ENCODE measurements around the gene APP. TPM values are rescaled to one million over a fixed set of nuclear protein-coding genes. Genes with fewer than 3 reads are reported as not detected.

APP gene
- total and polyA plus RNA-seq, 2 of the 13 experiments (the other 11 are each of a cell fraction or from before 2014, with no cell fraction given) = 70.6 to 262 TPM

DNA sequence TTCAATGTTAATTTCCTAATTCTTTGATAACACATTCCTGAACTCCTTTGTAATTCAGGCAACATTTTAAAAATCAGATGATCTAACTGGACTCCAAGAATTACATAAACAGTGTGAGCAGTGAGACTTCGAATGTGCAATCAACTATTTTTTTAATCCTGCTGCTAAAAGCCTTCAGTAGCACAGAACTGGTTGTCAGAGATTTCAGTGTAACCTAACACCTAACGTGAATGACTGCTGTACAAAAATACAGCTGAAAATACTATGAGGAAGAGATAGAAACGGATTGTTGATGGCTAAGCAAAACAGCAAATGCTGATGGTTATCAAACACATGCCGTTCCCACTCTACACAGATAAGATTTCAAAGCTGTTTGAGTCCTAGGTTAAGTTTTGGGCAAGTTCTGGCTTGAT is 46.1 kb downstream of the APP start:
- 58% methylated on average over 4 of the region's 4 CpGs for WGBS (ENCODE audit: low lambda C conversion rate)
- H3K27ac ChIP-seq (ENCODE audit: extremely low read length, insufficient read depth, low read length) = no peak overlapping the region
- peaks cover 32% of the 10 kb centered on the region for H3K79me2 ChIP-seq (ENCODE audit: insufficient read depth, low read length)
- POLR2A ChIA-PET = no interaction called here
- no peak for TF ChIP-seq MIER2 (CRISPR knock-in tag; IDR thresholded peaks at IDR 0.05)
- TF ChIP-seq, protein P1, sequence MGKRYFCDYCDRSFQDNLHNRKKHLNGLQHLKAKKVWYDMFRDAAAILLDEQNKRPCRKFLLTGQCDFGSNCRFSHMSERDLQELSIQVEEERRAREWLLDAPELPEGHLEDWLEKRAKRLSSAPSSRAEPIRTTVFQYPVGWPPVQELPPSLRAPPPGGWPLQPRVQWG (CRISPR knock-in tag; IDR thresholded peaks at IDR 0.05; ENCODE audit: borderline replicate concordance, low read depth) = no peak
- TF ChIP-seq CHD4 (IDR thresholded peaks at IDR 0.05; ENCODE audit: borderline replicate concordance, low read length) = no peak
- TF ChIP-seq ZNF496 (CRISPR knock-in tag; IDR thresholded peaks at IDR 0.05; ENCODE audit: insufficient replicate concordance) = no peak
- TF ChIP-seq NFKBIZ (CRISPR knock-in tag; IDR thresholded peaks at IDR 0.05) = no peak
- TF ChIP-seq TBL1XR1 (IDR thresholded peaks at IDR 0.05; ENCODE audit: borderline replicate concordance, low read length, partially characterized antibody) = no peak
- no peak for TF ChIP-seq THAP8 (CRISPR knock-in tag; IDR thresholded peaks at IDR 0.05; ENCODE audit: borderline replicate concordance)
- TF ChIP-seq ZNF879 (CRISPR knock-in tag; IDR thresholded peaks at IDR 0.05) = no peak
- peaks cover 5% of the 10 kb centered on the region for H4K20me1 ChIP-seq (ENCODE audit: insufficient read depth, low read length)
- no TSS peak for BruUV-seq (replicated peaks)
- H3K4me2 ChIP-seq (ENCODE audit: low read depth, low read length) = no peak overlapping the region
- peaks cover 38% of the 10 kb centered on the region for H3K4me1 ChIP-seq (ENCODE audit: insufficient read depth, low read length)
- no peaks in the 10 kb centered on the region; a peak in 1 of 5 replicates for H3K36me3 ChIP-seq (replicated peaks in 1 of 2; ENCODE audit: control insufficient read depth in 1 of 2, insufficient read depth in 2 of 2, low read length in 2 of 2)
- H2AFZ ChIP-seq (ENCODE audit: low read length) = no peak overlapping the region
- H3K27me3 ChIP-seq (ENCODE audit: control insufficient read depth in 1 of 2, insufficient read depth in 2 of 2, low read length in 2 of 2) = no peaks in the 10 kb centered on the region
- DNase-seq (ENCODE audit: low spot score) (no peak), ATAC-seq (no peak), FAIRE-seq (no peak)
- H3K9ac ChIP-seq (ENCODE audit: insufficient read depth, low read depth, low read length) = no peak overlapping the region
- CTCF ChIA-PET (ENCODE audit: low intra/inter-chr PET ratio, low total read pairs) = no interaction called here
- no peak overlapping the region for H3K4me3 ChIP-seq (replicated peaks in 1 of 3; ENCODE audit: insufficient read depth in 1 of 3, low read depth in 2 of 3, low read length in 3 of 3)
- intact Hi-C loops (cut with micrococcal nuclease; ENCODE audit: unreplicated experiment) = no loop called here
- in situ Hi-C loops (cut with HindIII; ENCODE audit: extremely low pct_ligation_motif_present, low pct_unique_long_range_greater_than_20kb) = no loop called here
- no peaks in the 10 kb centered on the region for H3K9me3 ChIP-seq (ENCODE audit: low read length)

DNA sequence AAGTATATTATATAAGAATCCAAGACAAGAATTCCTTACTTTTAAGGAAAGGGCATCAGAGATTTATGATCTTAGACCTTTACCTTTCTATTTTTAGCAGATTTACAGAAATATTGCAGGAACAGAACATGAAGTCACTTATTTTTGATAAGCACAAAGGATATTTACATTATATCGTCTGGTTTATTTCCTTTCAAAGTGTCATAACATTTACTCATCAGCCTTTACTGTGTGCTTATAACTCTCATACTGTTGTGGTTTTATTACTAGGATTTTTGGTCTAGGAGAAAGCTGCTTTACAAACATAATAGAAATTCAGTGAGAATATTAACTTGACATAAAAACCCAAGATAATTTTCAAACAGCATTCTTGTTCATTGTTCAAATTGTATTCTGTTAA is 47.6 kb downstream of the APP start:
- intact Hi-C loops (cut with micrococcal nuclease; ENCODE audit: unreplicated experiment) = no loop called here
- ATAC-seq (no peak), FAIRE-seq (no peak), DNase-seq (ENCODE audit: low spot score) (no peak)
- TF ChIP-seq ZNF282 (IDR thresholded peaks at IDR 0.05; ENCODE audit: partially characterized antibody) = no peak
- no peak for TF ChIP-seq KLF12 (CRISPR knock-in tag; IDR thresholded peaks at IDR 0.05; ENCODE audit: borderline replicate concordance)
- TF ChIP-seq ZNF33A (CRISPR knock-in tag; IDR thresholded peaks at IDR 0.05; ENCODE audit: borderline replicate concordance) = no peak
- no peak for TF ChIP-seq ARNT (IDR thresholded peaks at IDR 0.05)
- no peak for TF ChIP-seq SAP130 (CRISPR knock-in tag; IDR thresholded peaks at IDR 0.05; ENCODE audit: low read depth)
- TF ChIP-seq, protein P2, sequence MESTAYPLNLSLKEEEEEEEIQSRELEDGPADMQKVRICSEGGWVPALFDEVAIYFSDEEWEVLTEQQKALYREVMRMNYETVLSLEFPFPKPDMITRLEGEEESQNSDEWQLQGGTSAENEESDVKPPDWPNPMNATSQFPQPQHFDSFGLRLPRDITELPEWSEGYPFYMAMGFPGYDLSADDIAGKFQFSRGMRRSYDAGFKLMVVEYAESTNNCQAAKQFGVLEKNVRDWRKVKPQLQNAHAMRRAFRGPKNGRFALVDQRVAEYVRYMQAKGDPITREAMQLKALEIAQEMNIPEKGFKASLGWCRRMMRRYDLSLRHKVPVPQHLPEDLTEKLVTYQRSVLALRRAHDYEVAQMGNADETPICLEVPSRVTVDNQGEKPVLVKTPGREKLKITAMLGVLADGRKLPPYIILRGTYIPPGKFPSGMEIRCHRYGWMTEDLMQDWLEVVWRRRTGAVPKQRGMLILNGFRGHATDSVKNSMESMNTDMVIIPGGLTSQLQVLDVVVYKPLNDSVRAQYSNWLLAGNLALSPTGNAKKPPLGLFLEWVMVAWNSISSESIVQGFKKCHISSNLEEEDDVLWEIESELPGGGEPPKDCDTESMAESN (CRISPR knock-in tag; conservative IDR thresholded peaks at IDR 0.05) = no peak
- TF ChIP-seq HOXD1 (CRISPR knock-in tag; IDR thresholded peaks at IDR 0.05) = no peak
- TF ChIP-seq, protein P3, sequence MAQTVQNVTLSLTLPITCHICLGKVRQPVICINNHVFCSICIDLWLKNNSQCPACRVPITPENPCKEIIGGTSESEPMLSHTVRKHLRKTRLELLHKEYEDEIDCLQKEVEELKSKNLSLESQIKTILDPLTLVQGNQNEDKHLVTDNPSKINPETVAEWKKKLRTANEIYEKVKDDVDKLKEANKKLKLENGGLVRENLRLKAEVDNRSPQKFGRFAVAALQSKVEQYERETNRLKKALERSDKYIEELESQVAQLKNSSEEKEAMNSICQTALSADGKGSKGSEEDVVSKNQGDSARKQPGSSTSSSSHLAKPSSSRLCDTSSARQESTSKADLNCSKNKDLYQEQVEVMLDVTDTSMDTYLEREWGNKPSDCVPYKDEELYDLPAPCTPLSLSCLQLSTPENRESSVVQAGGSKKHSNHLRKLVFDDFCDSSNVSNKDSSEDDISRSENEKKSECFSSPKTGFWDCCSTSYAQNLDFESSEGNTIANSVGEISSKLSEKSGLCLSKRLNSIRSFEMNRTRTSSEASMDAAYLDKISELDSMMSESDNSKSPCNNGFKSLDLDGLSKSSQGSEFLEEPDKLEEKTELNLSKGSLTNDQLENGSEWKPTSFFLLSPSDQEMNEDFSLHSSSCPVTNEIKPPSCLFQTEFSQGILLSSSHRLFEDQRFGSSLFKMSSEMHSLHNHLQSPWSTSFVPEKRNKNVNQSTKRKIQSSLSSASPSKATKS (CRISPR knock-in tag; IDR thresholded peaks at IDR 0.05) = no peak
- BruUV-seq (replicated peaks) = no TSS peak
- Histone ChIP-seq H3K36me3 (replicated peaks in 1 of 2; ENCODE audit: control insufficient read depth in 1 of 2, insufficient read depth in 2 of 2, low read length in 2 of 2) (no peaks in the 10 kb centered on the region; a peak in 1 of 5 replicates), H3K79me2 (ENCODE audit: insufficient read depth, low read length) (peaks cover 28% of the 10 kb centered on the region), H3K9me3 (ENCODE audit: low read length) (no peaks in the 10 kb centered on the region), H3K4me3 (replicated peaks in 1 of 3; ENCODE audit: insufficient read depth in 1 of 3, low read depth in 2 of 3, low read length in 3 of 3) (no peak overlapping the region), H3K4me1 (ENCODE audit: insufficient read depth, low read length) (peaks cover 37% of the 10 kb centered on the region), H3K9ac (ENCODE audit: insufficient read depth, low read depth, low read length) (no peak overlapping the region), H4K20me1 (ENCODE audit: insufficient read depth, low read length) (peaks cover 5% of the 10 kb centered on the region), H2AFZ (ENCODE audit: low read length) (no peak overlapping the region), H3K4me2 (ENCODE audit: low read depth, low read length) (no peak overlapping the region), H3K27ac (ENCODE audit: extremely low read length, insufficient read depth, low read length) (no peak overlapping the region), H3K27me3 (ENCODE audit: control insufficient read depth in 1 of 2, insufficient read depth in 2 of 2, low read length in 2 of 2) (no peaks in the 10 kb centered on the region)
- WGBS (ENCODE audit: low lambda C conversion rate) = 53% methylated on average over 1 of the region's 1 CpG
- in situ Hi-C loops (cut with HindIII; ENCODE audit: extremely low pct_ligation_motif_present, low pct_unique_long_range_greater_than_20kb) = no loop called here
- CTCF ChIA-PET (ENCODE audit: low intra/inter-chr PET ratio, low total read pairs) = no interaction called here
- POLR2A ChIA-PET = no interaction called here

All from HepG2 (cell line).